Neural cell (in vitro differentiated cells): ENCODE data around the gene ANKLE1. TPM values are rescaled to one million over a fixed set of nuclear protein-coding genes. Genes with fewer than 3 reads are reported as not detected.

Experiments
- H2AFZ ChIP-seq: fragments of 200-600, 300-800 bp; sonication (generic), shearing (Covaris generic); 2 replicates; pipeline ENCODE4 v1.6.0; 2014; ENCODE audit warnings: low read depth, mild to moderate bottlenecking, antibody characterized with exemption, low read length, moderate library complexity
- H3F3A ChIP-seq: fragments of 200-600 bp; shearing (Covaris generic); 2 replicates; pipeline ENCODE4 v1.6.1; 2016; ENCODE audit warnings: mild to moderate bottlenecking, moderate library complexity, mixed read lengths, antibody characterized with exemption, low read length; ENCODE audit not compliant: insufficient read depth, poor library complexity, severe bottlenecking
- H3K27ac ChIP-seq: fragments of 200-600, 300-800 bp; sonication (generic), shearing (Covaris generic); 2 replicates; pipeline ENCODE4 v1.5.1; 2014; ENCODE audit warnings: mild to moderate bottlenecking, low read length, moderate library complexity
- H3K27me3 ChIP-seq: fragments of 300-800, 200-600 bp; sonication (generic), shearing (Covaris generic); 2 replicates; pipeline ENCODE4 v1.6.0; 2014; ENCODE audit warnings: mild to moderate bottlenecking, low read depth, low read length, moderate library complexity; ENCODE audit not compliant: insufficient read depth
- H3K36me3 ChIP-seq: fragments of 300-800, 200-600 bp; sonication (generic), shearing (Covaris generic); 2 replicates; pipeline ENCODE4 v1.5.1; 2014; ENCODE audit warnings: mild to moderate bottlenecking, antibody characterized with exemption, low read length, moderate library complexity; ENCODE audit not compliant: insufficient read depth
- H3K4me2 ChIP-seq: fragments of 300-800, 200-600 bp; sonication (generic), shearing (Covaris generic); 2 replicates; pipeline ENCODE4 v1.6.0; 2014; ENCODE audit warnings: mild to moderate bottlenecking, low read length
- H3K4me3 ChIP-seq: fragments of 300-800, 200-600 bp; sonication (generic), shearing (Covaris generic); 2 replicates; pipeline ENCODE4 v1.5.1; 2014; ENCODE audit warnings: mild to moderate bottlenecking, low read length, moderate library complexity
- H3K79me2 ChIP-seq: fragments of 200-600 bp; shearing (Covaris generic); replicated peaks from 2 replicates; pipeline ENCODE4 v1.6.0; 2014; ENCODE audit warnings: mild to moderate bottlenecking, low read length, moderate library complexity; ENCODE audit not compliant: insufficient read depth
- H3K9ac ChIP-seq: fragments of 300-800, 200-600 bp; sonication (generic), shearing (Covaris generic); 2 replicates; pipeline ENCODE4 v1.6.1; 2016; ENCODE audit warnings: mild to moderate bottlenecking, low read length, mixed read lengths
- H3K9me2 ChIP-seq: fragments of 200-600 bp; shearing (Covaris generic); 2 replicates; pipeline ENCODE4 v1.6.1; 2016; ENCODE audit warnings: mild to moderate bottlenecking, low read length, mixed read lengths; ENCODE audit not compliant: insufficient read depth
- H3K9me3 ChIP-seq: fragments of 200-600, 300-800 bp; sonication (generic), shearing (Covaris generic); 2 replicates; pipeline ENCODE4 v1.6.1; 2016; ENCODE audit warnings: mild to moderate bottlenecking, mixed run types, low read length, moderate library complexity, mixed read lengths
- H4K20me1 ChIP-seq: fragments of 200-600 bp; shearing (Covaris generic); 2 replicates; pipeline ENCODE4 v1.6.1; 2016; ENCODE audit warnings: mild to moderate bottlenecking, mixed run types; ENCODE audit not compliant: insufficient read depth
- CTCF ChIP-seq: fragments of 450-650 bp; IDR thresholded peaks from 2 replicates; pipeline ENCODE4 v1.5.1; 2014; ENCODE audit warnings: antibody characterized with exemption, mild to moderate bottlenecking, moderate library complexity; ENCODE audit not compliant: poor library complexity, severe bottlenecking
- EP300 ChIP-seq: fragments of 450-650 bp; conservative IDR thresholded peaks from 2 replicates; pipeline ENCODE4 v1.6.1; 2014; ENCODE audit warnings: antibody characterized with exemption, mild to moderate bottlenecking, moderate library complexity; ENCODE audit not compliant: poor library complexity, severe bottlenecking
- EZH2 ChIP-seq: fragments of 200-600, 300-800 bp; shearing (Covaris generic), sonication (generic); IDR thresholded peaks from 2 replicates; pipeline ENCODE4 v1.6.1; 2014; ENCODE audit warnings: antibody characterized with exemption, low read length, borderline replicate concordance, mild to moderate bottlenecking; ENCODE audit not compliant: insufficient read depth, poor library complexity, severe bottlenecking
- MXI1 ChIP-seq: fragments of 450-650 bp; conservative IDR thresholded peaks from 2 replicates; pipeline ENCODE4 v1.6.1; 2014; ENCODE audit warnings: antibody characterized with exemption, mild to moderate bottlenecking; ENCODE audit not compliant: poor library complexity, severe bottlenecking
- POLR2AphosphoS5 ChIP-seq: IDR thresholded peaks from 2 replicates; pipeline ENCODE4 v1.6.1; 2012
- RAD21 ChIP-seq: fragments of 450-650 bp; conservative IDR thresholded peaks from 2 replicates; pipeline ENCODE4 v1.6.1; 2014; ENCODE audit warnings: antibody characterized with exemption, mild to moderate bottlenecking, moderate library complexity
- REST ChIP-seq: IDR thresholded peaks from 2 replicates; pipeline ENCODE4 v1.6.1; 2012; ENCODE audit warnings: borderline replicate concordance
- SMC3 ChIP-seq: fragments of 450-650 bp; conservative IDR thresholded peaks from 2 replicates; pipeline ENCODE4 v1.6.1; 2014; ENCODE audit warnings: antibody characterized with exemption, mild to moderate bottlenecking, moderate library complexity; ENCODE audit not compliant: poor library complexity
- TAF1 ChIP-seq: IDR thresholded peaks from 2 replicates; pipeline ENCODE4 v1.6.1; 2012; ENCODE audit warnings: low read depth
- polyA plus RNA-seq: library from polyadenylated mRNA; depleted of rRNA; stranded (reverse); fragments of >200 nt; gene quantifications from 2 replicates; pipeline ENCODE4 v1.2.3, GENCODE V29; 2014

ANKLE1 gene
- polyA plus RNA-seq, 1 donor from 2014 or later = 9.3 TPM

DNA sequence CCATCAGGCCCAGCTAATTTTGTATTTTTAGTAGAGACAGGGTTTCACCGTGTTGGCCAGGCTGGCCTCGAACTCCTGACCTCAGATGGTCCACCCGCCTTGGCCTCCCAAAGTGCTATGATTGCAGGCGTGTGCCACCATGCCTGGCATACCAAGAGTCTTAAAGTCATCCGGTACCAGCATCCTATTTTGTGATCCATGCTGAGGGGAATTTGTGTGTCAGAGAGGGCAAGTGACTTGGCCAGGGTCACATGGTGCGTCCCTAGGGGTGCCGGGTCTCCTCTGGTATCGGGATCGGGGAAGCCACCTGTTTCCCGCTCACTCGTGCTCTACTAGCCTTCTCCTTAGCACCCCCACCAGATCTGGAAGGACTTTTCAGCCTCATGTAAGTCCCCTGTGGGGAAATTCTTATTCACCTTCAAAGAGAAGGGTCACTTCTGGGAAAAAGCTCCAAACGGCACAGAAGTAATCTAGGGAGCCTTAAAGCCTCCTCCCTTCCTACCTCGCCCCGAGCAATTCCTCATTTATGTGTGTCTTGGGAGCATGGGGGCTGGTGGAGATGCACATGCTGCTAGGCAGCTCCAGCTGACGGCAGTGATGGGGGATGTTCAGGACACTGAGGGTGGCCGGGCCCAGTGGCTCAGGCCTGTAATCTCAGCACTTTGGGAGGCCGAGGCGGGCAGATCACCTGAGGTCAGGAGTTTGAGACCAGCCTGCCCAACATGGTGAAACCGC lies 6.1 kb upstream of the ANKLE1 start:
- Histone ChIP-seq H3K9ac (no peak overlapping the region), H3K79me2 (no peaks in the 10 kb centered on the region), H4K20me1 (no peaks in the 10 kb centered on the region), H3K9me3 (no peaks in the 10 kb centered on the region), H2AFZ (no peak overlapping the region), H3K27me3 (no peaks in the 10 kb centered on the region), H3K27ac (no peak overlapping the region), H3K4me2 (no peak overlapping the region), H3K4me3 (no peak overlapping the region), H3K9me2 (no peaks in the 10 kb centered on the region), H3K36me3 (no peaks in the 10 kb centered on the region), H3F3A (no peaks in the 10 kb centered on the region)
- TF ChIP-seq TAF1 (no peak), EZH2 (no peak), POLR2AphosphoS5 (no peak), SMC3 (no peak), RAD21 (no peak), CTCF (no peak), EP300 (no peak), REST (no peak), MXI1 (no peak)

GRCh38 chr19:17279436-17279835 lies 2.3 kb upstream of the ANKLE1 start:
- H3K79me2 ChIP-seq = no peaks in the 10 kb centered on the region
- no peak for TF ChIP-seq POLR2AphosphoS5
- TF ChIP-seq REST = no peak
- TF ChIP-seq MXI1 = no peak
- TF ChIP-seq CTCF = no peak
- no peak for TF ChIP-seq EZH2
- no peak for TF ChIP-seq EP300
- no peak for TF ChIP-seq RAD21
- TF ChIP-seq SMC3 = no peak
- TF ChIP-seq TAF1 = no peak

More at GRCh38 chr19:17279436-17279835, 2.3 kb upstream of the ANKLE1 start:
- no peaks in the 10 kb centered on the region for H3K36me3 ChIP-seq
- H4K20me1 ChIP-seq = no peaks in the 10 kb centered on the region
- H3K9ac ChIP-seq = no peak overlapping the region
- no peaks in the 10 kb centered on the region for H3K9me2 ChIP-seq
- H3F3A ChIP-seq = no peaks in the 10 kb centered on the region
- no peak overlapping the region for H2AFZ ChIP-seq
- no peak overlapping the region for H3K4me3 ChIP-seq
- H3K9me3 ChIP-seq = no peaks in the 10 kb centered on the region
- no peak overlapping the region for H3K4me2 ChIP-seq
- no peak overlapping the region for H3K27ac ChIP-seq
- H3K27me3 ChIP-seq = peaks cover 12% of the 10 kb centered on the region
